ENCODE measurements around the gene IL36RN.
A peak's percentile ranks its signal among the peaks of the same experiment; 100 is the strongest.

The IL36RN gene

GRCh38 chr2:113039719-113040118 is 19.3 kb upstream of the IL36RN start:
- DNase-seq = no peak
- intact Hi-C loops (cut with DNase I) = no loop called here

- no peak for DNase-seq
Measured at GRCh38 chr2:113041871-113042270, 17.1 kb upstream of the IL36RN start.

DNA sequence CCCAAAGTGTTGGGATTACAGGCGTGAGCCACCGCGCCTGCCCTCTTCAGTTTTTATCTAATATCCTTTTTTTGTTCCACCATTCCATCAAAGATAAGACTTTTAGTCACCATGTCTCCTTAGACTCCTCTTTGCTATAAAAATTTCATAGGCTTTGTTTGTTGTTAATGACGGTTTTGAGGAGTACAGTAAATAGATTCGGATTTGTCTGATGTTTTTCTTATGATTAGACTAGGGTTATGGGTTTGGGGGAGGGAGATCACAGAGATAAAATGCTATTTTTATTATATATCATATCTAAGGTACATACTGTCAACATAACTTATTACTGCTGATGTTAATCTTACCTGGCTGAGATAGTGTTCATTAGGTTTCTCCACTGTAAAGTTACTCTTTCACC is 12.5 kb upstream of the IL36RN start:
- intact Hi-C loops (cut with DNase I) = no loop called here
- no peak for DNase-seq

More at GRCh38 chr2:113041871-113042270, 17.1 kb upstream of the IL36RN start:
- intact Hi-C loops (cut with DNase I) = no loop called here

DNA sequence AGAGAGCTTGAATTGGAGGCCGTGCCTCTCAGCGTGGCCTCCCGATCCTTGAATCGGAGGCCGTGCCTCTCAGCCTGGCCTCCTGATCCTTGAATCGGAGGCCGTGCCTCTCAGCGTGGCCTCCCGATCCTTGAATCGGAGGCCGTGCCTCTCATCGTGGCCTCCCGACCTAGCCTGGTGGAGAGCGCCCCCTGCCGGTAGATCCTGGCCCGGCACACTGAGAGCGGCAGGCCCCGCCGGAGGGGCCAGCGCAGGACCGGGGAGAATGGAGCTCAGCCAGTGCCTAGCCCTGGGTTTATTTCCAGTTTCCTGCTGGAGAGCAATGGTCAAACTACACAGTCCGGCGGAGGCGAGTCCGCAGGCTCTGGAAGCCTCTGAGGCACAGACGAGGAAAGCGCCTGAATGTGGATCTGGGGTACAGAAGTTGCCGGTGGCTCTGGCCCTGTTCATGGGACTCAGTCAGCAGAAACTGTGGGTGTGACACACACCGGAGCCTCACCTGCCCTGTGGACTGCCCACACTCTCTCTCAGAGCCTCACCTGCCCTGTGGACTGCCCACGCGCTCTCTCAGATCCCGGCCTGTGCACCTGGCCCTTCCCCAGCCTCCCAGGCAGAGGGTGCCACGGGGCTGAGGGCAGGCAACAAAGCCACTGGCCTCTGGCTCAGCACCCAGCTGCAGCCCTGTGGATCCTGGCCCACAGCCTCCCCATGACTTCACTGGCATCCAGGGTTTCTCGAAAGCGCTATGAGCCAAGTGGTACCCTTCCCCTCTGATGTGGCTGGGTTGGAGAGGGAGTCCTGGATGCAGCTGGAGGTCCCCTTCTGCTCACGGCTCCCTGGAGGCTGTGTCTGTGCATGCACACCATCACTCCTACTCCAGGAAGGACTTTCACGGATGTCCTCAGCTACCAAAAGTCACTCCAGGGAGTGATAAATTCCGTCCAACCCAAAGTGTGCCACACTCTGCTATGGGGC is 7.8 kb upstream of the IL36RN start:
- DNase-seq = peak in 1 of 42 donors; percentile 21

GRCh38 chr2:113052396-113052917 is 6.5 kb upstream of the IL36RN start, which contains the start of gene IL36B:
Gene IL36B (minus strand): TSS chr2:113052867.
- intact Hi-C loops (cut with DNase I) = no loop called here

More for the DNA sequence above, 7.8 kb upstream of the IL36RN start:
- intact Hi-C loops (cut with DNase I) = no loop called here

GRCh38 chr2:113053666-113054065 is 5.3 kb upstream of the IL36RN start:
- intact Hi-C loops (cut with DNase I) = no loop called here

More at GRCh38 chr2:113052396-113052917, 6.5 kb upstream of the IL36RN start, which contains the start of gene IL36B:
- DNase-seq = peak in 1 of 42 donors; percentile 3

GRCh38 chr2:113054066-113054465 is 4.9 kb upstream of the IL36RN start:
- intact Hi-C loops (cut with DNase I) = no loop called here
- DNase-seq = no peak

More at GRCh38 chr2:113053666-113054065, 5.3 kb upstream of the IL36RN start:
- peak in 1 of 42 donors; percentile 2 for DNase-seq

DNA sequence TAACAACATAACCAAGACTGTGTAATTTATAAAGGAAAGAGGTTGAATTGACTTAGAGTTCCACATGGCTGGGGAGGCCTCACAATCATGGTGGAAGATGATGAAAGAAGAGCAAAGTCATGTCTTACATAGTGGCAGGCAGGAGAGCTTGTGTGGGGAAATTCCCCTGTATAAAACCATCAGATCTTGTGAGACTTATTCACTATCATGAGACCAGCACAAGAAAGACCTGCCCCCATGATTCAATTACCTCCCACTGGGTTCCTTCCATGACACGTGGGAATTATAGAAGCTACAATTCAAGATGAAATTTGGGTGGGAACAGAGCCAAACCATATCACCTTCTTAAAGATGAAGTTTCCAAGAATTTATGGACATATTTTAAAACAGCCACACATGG is 2.5 kb upstream of the IL36RN start:
- intact Hi-C loops (cut with DNase I) = no loop called here
- peak in 1 of 42 donors; percentile 20 for DNase-seq

DNA sequence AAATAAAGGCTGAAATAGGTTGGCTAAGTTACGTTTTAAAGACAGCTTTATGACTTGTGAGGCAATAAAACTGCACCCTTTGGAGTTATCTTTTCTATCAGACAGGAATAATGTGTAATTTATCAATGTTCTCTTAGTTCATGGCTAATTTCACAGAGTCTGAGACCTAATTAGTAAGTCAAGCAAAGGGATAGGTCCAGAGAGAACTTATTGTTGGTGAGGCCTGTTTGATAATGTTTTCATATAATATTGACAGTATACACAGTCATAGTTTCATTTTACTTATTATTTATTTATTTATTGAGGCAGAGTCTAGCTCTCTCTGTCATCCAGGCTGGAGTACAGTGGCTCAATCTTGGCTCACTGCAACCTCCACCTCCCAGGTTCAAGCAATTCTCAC is 1.9 kb upstream of the IL36RN start:
- intact Hi-C loops (cut with DNase I) = no loop called here

GRCh38 chr2:113058411-113058994 is 495 bp upstream of the IL36RN start:
- intact Hi-C loops (cut with DNase I) = no loop called here
- peak in 1 of 42 donors; percentile 5 for DNase-seq

More for the DNA sequence above, 1.9 kb upstream of the IL36RN start:
- no peak for DNase-seq

DNA sequence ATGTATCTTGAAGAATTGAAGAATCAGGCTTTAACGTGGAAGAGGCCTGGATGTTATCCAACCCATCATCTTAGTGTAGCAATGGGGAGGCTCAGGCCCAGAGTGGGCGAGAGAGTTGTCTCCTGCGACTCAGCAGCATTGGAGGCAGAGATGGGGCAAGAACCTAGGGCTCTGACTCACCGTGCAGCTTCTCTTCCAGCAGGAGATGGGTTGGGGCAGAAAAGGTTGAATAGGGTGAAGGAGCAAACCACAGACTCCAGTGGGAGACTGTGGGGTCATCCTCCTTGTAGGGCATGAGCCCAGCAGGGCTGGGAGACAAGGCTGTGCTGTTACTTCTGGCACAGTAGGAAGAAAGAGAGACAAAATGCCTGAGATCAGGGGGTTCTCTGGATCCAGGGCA is 1.4 kb downstream of the IL36RN start:
- DNase-seq = peak in 1 of 42 donors; percentile 33
- intact Hi-C loops (cut with DNase I) = no loop called here

DNA sequence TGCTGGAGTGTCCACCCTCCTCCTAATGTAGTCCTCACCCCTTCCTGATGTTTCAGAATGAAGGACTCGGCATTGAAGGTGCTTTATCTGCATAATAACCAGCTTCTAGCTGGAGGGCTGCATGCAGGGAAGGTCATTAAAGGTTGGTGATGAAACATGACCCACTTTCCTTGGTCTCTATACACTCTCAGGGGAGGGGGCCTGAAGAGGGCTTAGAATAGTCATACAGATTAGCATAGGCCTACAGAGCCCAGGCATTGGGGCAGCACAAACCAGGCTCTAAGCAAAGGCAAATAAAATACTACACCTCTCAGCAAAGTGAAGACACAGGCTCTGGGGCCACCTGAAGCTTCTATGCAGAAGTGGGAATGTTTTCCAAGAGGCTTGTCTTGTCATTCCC is 1.8 kb downstream of the IL36RN start:
- intact Hi-C loops (cut with DNase I) = no loop called here
- DNase-seq = peak in 1 of 42 donors; percentile 9

DNA sequence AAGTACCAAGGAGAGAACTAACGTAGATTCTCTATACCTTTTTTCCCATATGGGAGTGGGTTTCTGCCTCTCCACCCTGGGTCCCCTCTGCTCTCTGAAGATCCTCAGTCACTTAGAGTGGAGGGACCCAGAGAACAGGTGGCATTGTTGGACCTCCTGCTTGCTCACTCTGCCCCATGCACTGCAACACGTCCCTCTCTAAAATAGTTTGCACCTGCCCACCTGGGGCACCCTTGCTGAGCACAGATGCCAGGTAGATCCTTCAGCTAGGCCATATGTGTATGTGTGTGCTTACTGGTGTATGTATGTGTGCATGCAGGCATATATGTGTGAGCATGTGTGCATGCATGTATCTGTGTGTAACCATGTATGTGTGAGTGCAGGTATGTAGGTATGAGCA is 2.2 kb downstream of the IL36RN start:
- DNase-seq = peak in 1 of 42 donors; percentile 7
- intact Hi-C loops (cut with DNase I) = no loop called here

GRCh38 chr2:113061896-113062770 is 3.1 kb downstream of the IL36RN start:
- peak in 1 of 42 donors; percentile 25 for DNase-seq
- intact Hi-C loops (cut with DNase I) = no loop called here

DNA sequence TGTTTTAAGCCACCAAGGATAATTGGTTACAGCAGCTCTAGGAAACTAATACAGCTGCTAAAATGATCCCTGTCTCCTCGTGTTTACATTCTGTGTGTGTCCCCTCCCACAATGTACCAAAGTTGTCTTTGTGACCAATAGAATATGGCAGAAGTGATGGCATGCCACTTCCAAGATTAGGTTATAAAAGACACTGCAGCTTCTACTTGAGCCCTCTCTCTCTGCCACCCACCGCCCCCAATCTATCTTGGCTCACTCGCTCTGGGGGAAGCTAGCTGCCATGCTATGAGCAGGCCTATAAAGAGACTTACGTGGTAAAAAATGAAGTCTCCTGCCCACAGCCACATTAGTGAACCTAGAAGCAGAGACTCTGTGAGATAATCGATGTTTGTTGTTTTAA is 5.3 kb downstream of the IL36RN start:
- DNase-seq = peak in 1 of 42 donors; percentile 22
- intact Hi-C loops (cut with DNase I) = no loop called here

- intact Hi-C loops (cut with DNase I) = no loop called here
- peak in 1 of 42 donors; percentile 12 for DNase-seq
Measured at GRCh38 chr2:113064898-113065297, 5.9 kb downstream of the IL36RN start.

- no peak for DNase-seq
- intact Hi-C loops (cut with DNase I) = no loop called here
Measured at GRCh38 chr2:113067681-113068080, 8.7 kb downstream of the IL36RN start, which contains the start of gene IL1F10. Gene IL1F10 (plus strand): TSS chr2:113067970. CDS start chr2:113072739, 4,769 bp downstream.

GRCh38 chr2:113068249-113068648 is 9.3 kb downstream of the IL36RN start:
- intact Hi-C loops (cut with DNase I) = no loop called here
- DNase-seq = no peak

Measured in head of caudate nucleus (tissue), 42 donors.